Measurements from ENCODE around the gene IMMP2L.
"Not testable (repeated sequence)": the region's sequence is repeated elsewhere in the genome, so short reads cannot be mapped to it uniquely, and the experiment has no call there.

The IMMP2L gene

GRCh38 chr7:110988348-110988747 lies 573.9 kb downstream of the IMMP2L start:
- no peak for DNase-seq (ENCODE audit: low spot score)

- no peak for DNase-seq (ENCODE audit: low spot score)
Observed at GRCh38 chr7:110987127-110987693, 575.1 kb downstream of the IMMP2L start.

- DNase-seq (ENCODE audit: low spot score) = no peak
Observed at GRCh38 chr7:110983822-110984456, 578.4 kb downstream of the IMMP2L start.

- DNase-seq (ENCODE audit: low spot score) = peak; percentile 10
Observed at GRCh38 chr7:110977127-110977737, 585.1 kb downstream of the IMMP2L start.

- no peak for DNase-seq (ENCODE audit: low spot score)
Observed at GRCh38 chr7:110975486-110975885, 586.8 kb downstream of the IMMP2L start.

GRCh38 chr7:110974441-110974840 lies 587.9 kb downstream of the IMMP2L start:
- no peak for DNase-seq (ENCODE audit: low spot score)

GRCh38 chr7:110973196-110973990 lies 588.9 kb downstream of the IMMP2L start:
- DNase-seq (ENCODE audit: low spot score) = no peak

GRCh38 chr7:110964775-110965174 lies 597.5 kb downstream of the IMMP2L start:
- DNase-seq (ENCODE audit: low spot score) = no peak

- no peak for DNase-seq (ENCODE audit: low spot score)
Observed at GRCh38 chr7:110962826-110963225, 599.5 kb downstream of the IMMP2L start.

- no peak for DNase-seq (ENCODE audit: low spot score)
Observed at GRCh38 chr7:110962374-110962773, 599.9 kb downstream of the IMMP2L start.

GRCh38 chr7:110960811-110961210 lies 601.5 kb downstream of the IMMP2L start:
- no peak for DNase-seq (ENCODE audit: low spot score)

- no peak for DNase-seq (ENCODE audit: low spot score)
Observed at GRCh38 chr7:110948280-110948679, 614.0 kb downstream of the IMMP2L start.

GRCh38 chr7:110947408-110947807 lies 614.9 kb downstream of the IMMP2L start:
- no peak for DNase-seq (ENCODE audit: low spot score)

GRCh38 chr7:110944966-110945644 lies 617.2 kb downstream of the IMMP2L start:
- DNase-seq (ENCODE audit: low spot score) = no peak

- no peak for DNase-seq (ENCODE audit: low spot score)
Observed at GRCh38 chr7:110944448-110944847, 617.8 kb downstream of the IMMP2L start.

- DNase-seq (ENCODE audit: low spot score) = no peak
Observed at GRCh38 chr7:110943701-110944345, 618.5 kb downstream of the IMMP2L start.

- no peak for DNase-seq (ENCODE audit: low spot score)
Observed at GRCh38 chr7:110941385-110941784, 620.9 kb downstream of the IMMP2L start.

GRCh38 chr7:110940756-110941155 lies 621.5 kb downstream of the IMMP2L start:
- no peak for DNase-seq (ENCODE audit: low spot score)

GRCh38 chr7:110938165-110938564 lies 624.1 kb downstream of the IMMP2L start:
- no peak for DNase-seq (ENCODE audit: low spot score)

- not testable (repeated sequence) for DNase-seq (ENCODE audit: low spot score)
Observed at GRCh38 chr7:110936665-110937064, 625.6 kb downstream of the IMMP2L start.

- no peak for DNase-seq (ENCODE audit: low spot score)
Observed at GRCh38 chr7:110929480-110930249, 632.6 kb downstream of the IMMP2L start.

Measured in CD4-positive, alpha-beta T cell treated with Interleukin-15 for 4 hours (primary cell).